Fibroblast of skin of left biceps (primary cell): Measurements from ENCODE around the gene IPO4.

Source experiments
- DNase-seq, 2 experiments: peaks; one replicate each; pipeline ENCODE4 v3.0.0-alpha.2; 2013; ENCODE audit warnings: low read depth in 2 of 2

The IPO4 gene

DNA sequence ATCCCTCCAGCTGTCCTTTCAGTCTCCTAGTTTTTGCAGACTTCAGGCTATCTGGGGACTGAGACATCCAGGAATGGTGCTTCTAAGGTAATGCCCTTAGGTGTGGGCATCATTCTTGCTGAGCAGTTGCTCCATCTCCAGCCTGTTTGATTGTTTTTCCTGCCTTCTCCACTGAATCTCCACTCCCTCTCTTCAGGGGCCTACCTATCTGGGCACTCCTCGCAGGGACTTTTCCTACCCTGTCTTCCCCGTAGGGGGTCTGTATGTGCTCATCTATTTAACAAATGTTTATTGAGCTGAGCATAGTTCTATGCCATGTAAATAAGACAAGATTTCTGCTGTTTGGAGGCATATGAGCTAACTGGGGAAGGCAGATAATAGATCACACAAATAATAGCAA, 55.6 kb downstream of the IPO4 start:
- DNase-seq = no peak

- DNase-seq = no peak
Measured at GRCh38 chr14:24132061-24132685, 56.4 kb downstream of the IPO4 start.

DNA sequence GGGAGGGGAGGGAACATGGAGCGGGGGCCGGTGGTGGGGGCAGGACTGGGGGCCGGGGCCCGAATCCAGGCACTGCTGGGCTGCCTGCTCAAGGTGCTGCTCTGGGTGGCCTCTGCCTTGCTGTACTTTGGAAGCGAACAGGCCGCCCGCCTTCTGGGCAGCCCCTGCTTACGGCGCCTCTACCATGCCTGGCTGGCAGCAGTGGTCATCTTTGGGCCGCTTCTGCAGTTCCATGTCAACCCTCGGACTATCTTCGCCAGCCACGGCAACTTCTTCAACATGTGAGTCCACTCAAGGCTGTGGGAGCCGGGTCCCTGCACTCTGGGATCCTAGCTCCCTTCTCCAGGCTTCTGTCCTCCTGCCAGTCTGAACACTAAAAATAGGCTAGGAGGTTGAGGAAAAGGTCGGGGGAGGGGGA, 57.1 kb downstream of the IPO4 start:
- DNase-seq = no peak

- DNase-seq = no peak
Measured at GRCh38 chr14:24130717-24131548, 57.7 kb downstream of the IPO4 start.

GRCh38 chr14:24130380-24130716, 58.3 kb downstream of the IPO4 start, which contains the start of gene FITM1:
TSS of gene FITM1 (plus strand) at chr14:24130659. CDS start at chr14:24131564, 905 bp downstream.
- no peak for DNase-seq
